ENCODE results near the gene GH1.

DNA sequence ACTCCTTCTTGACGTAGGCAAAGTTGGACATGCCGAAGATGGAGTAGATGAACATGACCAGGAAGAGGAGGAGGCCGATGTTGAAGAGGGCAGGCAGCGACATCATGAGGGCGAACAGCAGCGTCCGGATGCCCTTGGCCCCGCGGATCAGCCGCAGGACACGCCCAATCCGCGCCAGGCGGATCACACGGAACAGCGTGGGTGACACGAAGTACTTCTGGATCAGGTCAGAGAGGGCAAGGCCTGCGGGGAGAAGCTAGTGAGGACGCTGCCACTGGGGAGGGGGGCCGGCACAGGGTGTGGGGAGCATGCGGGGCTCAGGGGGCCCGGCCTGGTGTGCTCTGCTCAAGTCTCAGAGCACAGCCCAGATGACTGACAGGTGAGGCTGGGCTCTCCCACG lies 23.1 kb upstream of the GH1 start:
- TF ChIP-seq POLR2A (IDR thresholded peaks at IDR 0.05; ENCODE audit: low read depth, low read length) (no peak), POLR2AphosphoS5 (IDR thresholded peaks at IDR 0.05; ENCODE audit: low read depth, low read length) (no peak), POU2F2 (IDR thresholded peaks at IDR 0.05; ENCODE audit: low read depth, low read length) (no peak), TAF1 (IDR thresholded peaks at IDR 0.05; ENCODE audit: low read depth, low read length) (no peak), SPI1 (IDR thresholded peaks at IDR 0.05; ENCODE audit: low read depth, low read length) (no peak), PAX5 (IDR thresholded peaks at IDR 0.05; ENCODE audit: insufficient read depth, low read length, severe bottlenecking) (no peak)
